GM12865 (cell line): ENCODE measurements around the gene SIK2.

Experiments used
- DNase-seq: peaks from one replicate; pipeline ENCODE4 v3.0.0; 2010; ENCODE audit warnings: low read depth
- H3K4me3 ChIP-seq: 2 replicates; pipeline ENCODE4 v1.5.1; 2011; ENCODE audit warnings: mild to moderate bottlenecking, low read depth, low read length, control low read depth
- CTCF ChIP-seq: IDR thresholded peaks from 2 replicates; pipeline ENCODE4 v1.5.1; 2011; ENCODE audit warnings: low read length, control low read depth, low read depth, inconsistent platforms; ENCODE audit not compliant: insufficient read depth; ENCODE audit errors: missing control alignments

The SIK2 gene

DNA sequence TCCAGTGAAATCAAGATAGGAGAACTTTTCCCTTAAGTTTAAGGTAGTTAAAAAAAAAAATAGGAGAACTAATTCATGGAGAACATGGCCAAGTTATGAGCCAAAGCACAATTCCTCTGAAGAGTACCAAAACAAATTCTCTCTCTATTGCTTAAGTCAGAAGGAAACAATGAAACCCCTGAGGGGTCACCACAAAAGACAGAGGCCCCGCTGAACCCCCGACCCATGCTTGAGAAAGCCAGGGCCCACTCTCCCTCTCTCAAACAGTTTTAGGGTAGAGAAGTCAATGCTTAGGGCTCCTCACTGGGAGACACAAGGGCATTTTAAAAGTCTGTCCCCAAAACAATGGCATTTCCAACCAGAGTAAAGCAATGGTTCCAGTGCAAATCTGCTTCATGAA lies 137.1 kb downstream of the SIK2 start:
- no peak for DNase-seq
- H3K4me3 ChIP-seq = no peak overlapping the region
- TF ChIP-seq CTCF = no peak

DNA sequence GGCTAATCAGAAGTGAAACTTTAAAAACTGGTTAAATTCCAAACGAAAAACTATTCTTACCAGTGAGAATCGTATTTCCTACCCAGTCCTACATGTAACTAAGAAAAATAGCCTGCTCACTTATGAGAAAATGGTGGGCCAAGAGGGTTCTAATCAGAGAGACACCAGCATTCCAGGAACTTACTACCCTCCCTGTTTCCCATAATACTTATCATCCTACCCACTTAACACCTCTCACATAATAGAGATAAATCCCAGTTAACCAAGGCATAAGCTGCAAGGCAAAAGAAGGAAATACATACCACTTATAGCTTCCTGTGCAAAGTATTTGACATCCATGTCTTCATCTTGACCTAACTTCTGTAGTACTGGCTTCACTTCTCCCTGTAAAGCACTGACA lies 139.5 kb downstream of the SIK2 start:
- no peak for DNase-seq
- no peak for TF ChIP-seq CTCF
- H3K4me3 ChIP-seq = no peak overlapping the region

DNA sequence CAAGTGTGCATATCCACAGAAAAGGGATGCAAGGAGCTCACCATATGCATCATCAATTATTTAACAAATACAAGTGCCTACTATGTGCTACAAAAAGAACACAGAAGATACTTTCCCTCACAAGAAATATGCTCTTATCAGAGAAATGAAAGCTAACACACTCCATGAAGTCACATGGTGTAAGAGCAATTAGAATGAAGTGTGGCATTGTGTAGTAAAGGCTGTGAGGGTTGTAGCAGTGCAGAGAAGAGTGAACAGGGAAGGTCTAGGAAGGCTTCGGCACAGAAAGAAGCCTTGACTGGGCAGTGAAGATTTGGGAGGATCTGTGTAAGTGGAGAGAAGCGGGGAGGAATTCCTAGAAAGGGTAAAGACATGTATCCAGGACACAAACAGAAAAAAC lies 141.5 kb downstream of the SIK2 start:
- no peak overlapping the region for H3K4me3 ChIP-seq
- TF ChIP-seq CTCF = no peak
- no peak for DNase-seq

- H3K4me3 ChIP-seq = no peak overlapping the region
- no peak for TF ChIP-seq CTCF
- no peak for DNase-seq
These were observed 143.7 kb downstream of the SIK2 start for GRCh38 chr11:111745719-111746504.

GRCh38 chr11:111748035-111748804 lies 146.0 kb downstream of the SIK2 start:
- no peak for TF ChIP-seq CTCF
- no peak overlapping the region for H3K4me3 ChIP-seq
- no peak for DNase-seq

GRCh38 chr11:111749646-111750045 lies 147.4 kb downstream of the SIK2 start:
- TF ChIP-seq CTCF = no peak
- DNase-seq = no peak
- H3K4me3 ChIP-seq = no peak overlapping the region
